HG03097 (cell line): Measurements from ENCODE around the gene ASAH2.

ENCODE experiments used
- ATAC-seq: cut with Tn5 transposase; IDR thresholded peaks from one replicate; pipeline ENCODE4 v1.9.1; 2021; ENCODE audit not compliant: unreplicated experiment, low FRiP score

The ASAH2 gene

DNA sequence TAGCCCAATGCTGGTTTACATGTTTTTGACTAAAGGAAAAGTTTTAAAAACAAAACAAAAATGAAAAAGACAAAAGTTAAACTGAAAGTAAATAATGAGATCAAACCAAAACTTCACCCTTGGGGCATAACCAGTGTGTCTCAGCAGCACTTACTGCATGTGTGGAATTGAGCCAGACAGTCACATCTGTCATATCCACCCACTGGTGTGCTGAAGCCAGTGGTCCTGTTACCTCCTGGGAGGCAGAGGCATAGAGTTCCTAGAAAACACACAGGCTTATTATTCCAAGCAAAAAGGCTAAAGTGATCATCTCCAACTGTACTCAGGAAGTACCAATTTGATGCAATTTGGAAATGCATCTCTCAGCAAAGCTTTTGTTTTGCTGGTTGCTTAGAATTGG, 40.4 kb downstream of the ASAH2 start:
- no peak for ATAC-seq
